Stimulated activated CD4-positive, alpha-beta T cell treated with anti-CD3 and anti-CD28 coated beads, TNF-alpha, amount 100 ng/mL, for 24 hours (primary cell): ENCODE measurements around the gene STK32B.

Experiments
- DNase-seq, 3 experiments: peaks; one replicate each; pipeline ENCODE4 v3.0.0-alpha.2; 2020; ENCODE audit warnings: low read depth in 3 of 3

Gene STK32B

DNA sequence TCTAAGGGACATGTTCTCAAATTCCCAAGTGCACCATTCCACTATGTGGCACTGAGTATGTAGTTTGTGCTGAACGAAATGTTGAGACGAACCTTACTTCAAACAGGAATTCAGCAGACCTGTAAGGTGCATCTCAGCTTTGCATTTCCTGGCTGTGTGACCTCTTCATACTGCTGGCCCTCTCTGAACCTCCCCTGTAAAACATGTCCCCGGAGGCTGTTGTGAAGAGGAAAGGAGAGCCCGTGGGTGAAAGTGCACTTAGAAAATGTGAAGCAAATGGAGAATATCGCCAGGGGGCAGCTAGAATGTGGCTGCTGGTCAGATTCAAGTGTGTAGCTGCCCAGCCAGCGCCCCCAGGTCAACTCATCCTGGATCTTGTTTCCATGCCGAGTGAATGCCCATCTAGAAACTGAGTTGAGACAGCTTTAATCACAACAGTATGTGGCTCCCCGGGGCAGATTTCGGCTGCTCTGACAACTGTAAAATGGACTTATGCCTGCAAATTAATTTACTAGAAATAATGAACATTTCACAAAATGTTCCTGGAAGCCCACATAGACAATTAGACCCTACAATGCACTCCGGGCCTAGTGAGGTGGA, 393.7 kb downstream of the STK32B start:
- no peak for DNase-seq

DNA sequence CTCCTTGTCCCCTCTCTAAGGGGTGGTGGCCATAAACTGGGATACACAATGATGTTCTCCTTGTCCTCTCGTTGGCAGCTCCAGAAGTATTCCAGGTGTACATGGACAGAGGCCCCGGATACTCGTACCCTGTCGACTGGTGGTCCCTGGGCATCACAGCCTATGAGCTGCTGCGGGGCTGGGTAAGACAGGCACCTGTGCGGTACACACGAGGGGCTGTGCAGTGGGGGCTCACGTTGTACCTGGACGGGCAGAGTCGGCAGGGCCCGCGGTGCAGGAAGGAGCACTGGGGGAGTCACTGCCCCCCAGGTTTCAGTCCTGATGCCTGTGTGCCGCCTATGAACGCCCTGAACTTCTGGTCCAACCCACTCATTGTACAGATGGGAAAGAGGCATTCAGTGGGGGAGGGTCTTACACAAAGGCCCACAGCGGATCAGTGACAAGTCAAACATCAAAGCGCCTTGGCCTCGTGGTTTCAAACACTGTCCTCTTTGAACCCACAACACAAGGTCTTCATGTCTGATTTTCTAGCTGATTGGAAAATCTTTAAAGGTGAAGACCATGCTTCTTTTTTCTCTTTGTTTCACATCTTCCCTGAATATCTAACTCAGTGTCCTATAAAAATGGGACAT, 395.4 kb downstream of the STK32B start:
- no peak for DNase-seq

DNA sequence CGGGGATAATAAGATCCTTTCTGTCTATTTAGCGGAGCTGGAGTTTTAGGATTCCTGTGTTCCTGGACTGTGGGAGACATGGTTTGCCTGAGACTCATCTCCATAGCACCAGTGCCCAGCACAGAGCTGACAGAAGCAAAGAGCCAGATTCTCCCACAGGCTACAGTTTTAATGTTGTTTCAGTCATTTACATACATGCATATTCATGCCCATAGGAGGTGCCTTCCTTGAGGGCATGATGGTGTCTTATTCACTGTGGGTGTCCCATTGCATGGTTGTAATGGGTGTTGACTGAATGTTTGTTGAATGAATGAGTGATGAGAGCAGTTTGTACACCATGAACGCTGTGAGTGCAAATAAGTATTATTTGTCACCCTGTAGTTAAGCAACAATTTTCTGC, 396.5 kb downstream of the STK32B start:
- no peak for DNase-seq

DNA sequence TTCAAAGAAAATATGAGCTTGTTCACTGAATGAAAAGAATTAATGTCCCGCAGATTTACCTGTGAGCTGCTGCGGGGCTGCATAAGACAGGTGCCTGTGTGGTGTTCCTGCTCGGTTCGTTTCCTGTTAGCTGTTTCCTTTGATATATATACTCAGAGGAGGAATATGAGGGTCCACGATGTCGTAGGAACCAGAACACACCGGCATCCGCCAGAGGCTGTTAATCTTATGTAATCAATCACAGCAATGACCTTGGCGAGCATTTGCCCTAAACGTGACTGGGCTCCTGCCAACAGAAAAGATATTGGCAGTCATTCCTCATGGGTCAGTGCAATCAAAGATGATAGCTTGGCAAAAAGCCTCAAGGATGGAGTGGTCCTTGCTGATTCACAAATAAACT, 396.9 kb downstream of the STK32B start:
- DNase-seq, result no peak

DNA sequence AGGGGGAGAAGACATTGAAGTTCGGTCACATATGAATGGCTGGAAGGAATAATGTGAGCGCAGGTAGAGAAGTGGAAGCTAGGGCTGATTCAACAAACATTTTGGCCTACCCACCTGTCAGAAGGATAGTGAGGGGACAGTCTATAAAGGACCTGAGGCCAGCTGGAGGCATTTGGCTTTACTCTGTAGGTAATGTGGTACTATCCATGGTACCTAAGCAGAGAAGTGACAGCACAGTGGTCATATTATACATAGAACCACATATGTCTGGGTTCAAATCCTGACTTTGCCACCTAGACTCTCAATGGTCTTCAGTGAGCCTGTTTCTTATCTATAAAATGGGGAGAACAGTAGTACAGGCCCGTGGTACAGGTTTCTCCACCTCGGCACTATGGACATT, 400.0 kb downstream of the STK32B start:
- no peak for DNase-seq

DNA sequence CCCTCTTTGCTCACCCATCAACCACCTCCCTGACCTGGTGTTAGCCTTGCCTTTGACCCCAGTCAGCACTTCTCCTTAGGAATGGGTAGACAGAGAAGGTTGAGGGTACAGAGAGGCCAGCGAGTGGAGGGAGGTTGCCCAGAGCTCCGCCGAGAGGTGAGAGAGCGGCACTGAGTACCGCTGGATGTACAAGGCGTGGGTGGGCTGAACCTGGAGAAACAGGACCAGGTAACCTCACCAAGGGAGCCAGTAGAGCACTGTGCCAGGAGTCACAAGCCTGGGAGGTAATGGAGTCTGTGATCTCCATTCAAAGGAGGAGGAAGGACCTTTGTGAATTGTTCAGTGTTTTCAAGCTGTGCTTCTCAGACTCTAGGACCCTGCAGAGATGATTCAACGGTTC, 400.9 kb downstream of the STK32B start:
- no peak for DNase-seq

DNA sequence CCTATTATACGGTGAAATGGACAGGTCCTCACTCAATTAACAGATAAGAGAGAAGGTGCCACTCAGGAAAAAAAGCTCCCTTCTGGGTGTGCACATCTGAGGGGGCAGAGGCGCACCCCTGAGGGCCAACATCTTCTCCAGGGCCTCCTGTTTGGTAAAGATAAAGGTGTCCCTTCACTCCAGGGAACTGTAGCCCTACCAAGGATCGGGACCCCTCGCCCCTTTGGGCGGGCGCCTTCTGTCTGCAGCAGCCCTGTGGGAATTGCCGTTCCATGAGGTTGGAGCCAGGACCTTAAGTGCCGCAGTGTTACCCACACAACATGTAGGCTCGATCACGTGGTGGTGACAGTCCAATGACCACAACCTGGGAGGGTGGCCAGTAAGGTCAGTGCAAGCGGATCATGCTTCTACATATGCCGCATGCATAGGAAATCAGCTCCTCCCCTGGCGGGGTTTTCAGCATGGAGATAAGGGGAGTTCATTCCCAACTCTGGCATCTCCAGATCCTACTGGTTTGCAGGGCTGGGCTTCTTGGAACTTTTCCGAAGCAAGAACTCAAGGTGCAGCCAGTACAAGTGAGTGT, 403.8 kb downstream of the STK32B start:
- DNase-seq, result no peak

DNA sequence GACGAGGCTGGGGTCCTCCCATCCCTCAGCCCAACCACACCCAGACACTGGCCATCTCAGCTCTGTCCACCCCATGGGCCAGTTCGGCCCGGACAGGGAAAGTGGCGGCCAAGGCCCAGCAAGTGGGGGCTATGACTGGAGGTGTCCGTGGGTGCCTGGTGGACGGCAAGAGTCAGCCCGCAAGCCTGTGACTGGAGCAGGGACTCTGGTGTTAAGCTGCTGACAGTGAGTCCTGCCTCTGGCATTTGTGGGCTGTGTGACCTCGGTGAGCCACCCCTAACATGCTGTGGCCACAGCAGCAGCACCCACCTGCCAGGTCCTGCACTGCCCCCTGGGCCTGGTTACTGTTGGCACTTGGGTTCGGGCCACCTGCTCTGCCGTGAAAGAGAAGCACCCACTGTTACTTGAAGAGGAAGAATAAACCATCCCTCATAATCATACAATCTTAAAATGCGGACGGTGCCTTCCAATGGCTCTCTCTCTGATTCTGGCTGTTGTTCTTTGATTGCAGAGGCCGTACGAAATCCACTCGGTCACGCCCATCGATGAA, 405.1 kb downstream of the STK32B start:
- DNase-seq, result no peak

DNA sequence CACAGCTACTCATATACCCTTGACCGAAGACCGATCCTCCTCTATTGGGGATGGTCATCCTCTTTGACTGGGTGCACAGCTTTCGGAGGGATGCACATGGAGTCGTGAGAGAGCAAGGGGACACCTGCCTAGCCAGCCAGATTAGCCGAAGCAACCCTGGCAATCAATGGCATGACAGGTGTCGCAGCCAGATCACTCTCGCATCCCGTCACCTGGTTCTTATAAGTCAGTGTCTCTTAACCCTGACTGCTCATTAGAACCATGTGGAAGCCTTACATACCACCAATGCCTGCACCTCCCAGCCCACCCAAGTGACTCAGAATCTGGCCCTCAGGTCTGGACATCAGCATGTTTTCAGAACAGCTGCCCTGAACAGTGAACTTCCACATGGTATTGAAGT, 407.4 kb downstream of the STK32B start:
- DNase-seq, result no peak

DNA sequence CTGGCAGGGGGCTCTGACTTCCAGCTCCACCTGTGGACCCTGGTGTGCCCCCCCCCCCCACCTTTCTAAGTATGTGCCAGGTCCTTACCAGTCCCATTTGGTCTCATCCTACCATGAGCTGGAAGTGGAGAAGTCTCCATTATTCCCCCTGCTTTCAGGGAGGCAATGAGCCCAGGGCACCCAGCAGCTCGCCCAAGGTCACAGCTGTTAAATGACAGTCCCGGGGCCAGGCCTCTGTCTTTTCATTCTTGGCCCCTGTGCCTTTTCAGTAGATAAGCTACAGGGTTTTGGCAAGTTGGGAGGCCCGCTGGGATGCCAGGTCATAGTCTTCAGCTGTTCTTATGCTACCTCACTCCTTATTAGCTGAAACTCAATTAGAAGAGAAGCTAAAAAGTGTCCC, 408.0 kb downstream of the STK32B start:
- no peak for DNase-seq

DNA sequence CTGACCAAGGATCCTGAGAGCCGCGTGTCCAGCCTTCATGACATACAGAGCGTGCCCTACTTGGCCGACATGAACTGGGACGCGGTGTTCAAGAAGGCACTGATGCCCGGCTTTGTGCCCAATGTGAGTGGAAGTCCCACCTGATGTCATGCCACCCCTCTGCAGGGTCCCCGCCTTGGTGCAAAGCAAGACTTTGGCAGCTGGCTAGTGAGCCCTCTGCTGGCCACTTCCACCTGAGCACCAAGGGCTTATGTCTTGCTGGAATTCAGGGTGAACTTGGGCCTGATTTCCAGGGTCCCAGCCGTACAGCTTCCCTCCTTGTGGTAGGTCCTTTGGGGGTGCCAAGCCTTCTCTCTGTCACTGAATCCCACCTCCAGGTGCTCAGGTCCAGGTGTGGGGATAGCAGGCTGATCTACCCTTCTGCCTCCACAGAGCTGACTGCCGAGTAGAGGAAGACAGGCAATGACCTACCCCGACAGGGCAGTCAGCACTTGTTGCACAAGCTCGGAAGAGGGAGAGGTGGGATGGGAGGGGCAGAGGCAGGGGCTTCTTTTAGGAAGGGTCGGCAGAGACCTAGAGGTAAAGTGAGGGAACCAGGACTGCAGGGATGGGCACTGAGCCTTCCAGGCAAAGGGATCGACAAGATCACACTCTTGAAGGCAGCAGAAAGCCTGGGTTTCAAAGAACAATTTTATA, 409.0 kb downstream of the STK32B start:
- peak in 1 of 3 experiments; percentile 6 for DNase-seq

DNA sequence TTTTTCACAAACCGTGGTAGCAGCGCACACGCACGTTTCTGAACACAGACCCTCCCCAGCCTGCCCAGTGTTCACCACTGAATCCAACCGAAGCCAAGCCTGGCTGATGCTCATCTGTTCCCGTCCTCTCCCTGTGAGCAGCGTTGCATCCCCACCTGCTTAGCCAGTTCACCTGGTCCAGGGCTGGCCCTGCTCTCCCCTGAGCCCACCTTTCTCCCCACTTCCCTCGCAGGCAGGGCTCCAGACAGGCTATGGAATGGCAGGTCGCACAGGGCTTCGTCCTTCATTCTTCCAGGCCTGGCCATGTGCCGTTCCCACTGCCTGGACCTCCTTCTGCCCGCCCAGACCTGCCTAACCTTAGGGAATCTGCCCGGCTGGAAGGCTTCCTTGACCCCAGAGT, 410.2 kb downstream of the STK32B start:
- DNase-seq, result no peak

DNA sequence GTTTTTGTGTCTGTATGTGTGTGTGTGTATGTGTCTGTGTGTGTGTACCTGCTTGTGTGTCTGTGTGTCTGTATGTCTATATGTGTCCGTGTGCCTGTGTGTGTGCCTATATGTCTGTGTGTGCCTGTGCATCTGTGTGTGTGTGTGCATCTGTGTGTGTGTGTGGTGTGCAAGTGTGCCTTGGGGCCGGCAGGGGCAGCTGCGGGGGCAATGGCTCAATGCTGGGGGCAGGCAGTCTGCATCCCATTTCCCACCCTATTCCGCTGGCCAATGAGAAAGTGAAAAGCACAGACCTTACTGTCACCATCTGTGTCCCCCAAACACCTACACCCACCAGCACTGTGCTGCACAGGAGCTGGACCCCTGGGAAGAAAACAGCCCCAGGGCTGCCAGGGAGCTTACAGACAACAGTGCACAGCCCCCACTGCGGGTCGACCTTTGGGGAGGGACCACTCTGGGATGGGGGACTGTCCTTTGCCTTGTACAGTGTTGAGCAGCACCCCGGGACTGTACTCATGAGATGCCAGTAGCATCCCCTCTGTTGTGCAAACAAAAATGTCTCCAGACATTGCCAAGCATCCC, 411.1 kb downstream of the STK32B start:
- DNase-seq, result no peak

DNA sequence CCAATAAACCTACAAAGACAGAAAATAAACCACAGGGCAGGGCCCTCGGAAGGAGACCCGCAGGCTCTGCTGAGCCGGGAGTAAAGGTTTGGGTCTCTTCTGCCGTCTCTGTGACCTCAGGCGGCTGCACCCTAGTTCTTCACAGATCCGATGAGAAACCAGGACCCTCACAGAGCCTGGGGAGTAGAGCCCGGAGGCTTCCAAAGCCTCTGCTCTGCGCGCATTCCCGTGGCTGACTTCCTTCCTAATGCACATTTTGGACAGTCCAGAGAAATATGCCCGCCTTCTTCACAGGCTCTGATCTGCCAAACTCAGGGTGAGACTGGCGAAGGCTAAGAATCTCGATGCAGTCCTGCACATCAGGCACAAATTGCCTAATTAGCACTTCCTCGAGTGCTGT, 411.6 kb downstream of the STK32B start:
- no peak for DNase-seq

DNA sequence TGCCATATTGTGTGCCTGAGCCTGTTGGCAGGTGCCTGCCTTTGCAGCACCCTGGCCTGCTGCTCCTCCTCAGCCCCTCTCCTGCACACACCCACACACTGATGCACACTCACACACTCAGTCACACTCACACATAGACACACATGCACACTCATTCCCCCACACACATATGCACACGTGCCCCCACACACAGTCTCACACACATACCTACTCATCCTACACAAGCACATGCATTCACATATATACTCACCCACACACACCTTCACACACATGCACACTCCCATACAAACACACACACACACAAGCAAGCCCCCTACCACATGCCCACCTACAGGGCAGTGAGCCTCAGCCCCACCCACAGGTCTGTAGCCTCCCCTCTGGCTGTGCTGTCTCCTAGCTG, 412.1 kb downstream of the STK32B start:
- DNase-seq, result no peak

DNA sequence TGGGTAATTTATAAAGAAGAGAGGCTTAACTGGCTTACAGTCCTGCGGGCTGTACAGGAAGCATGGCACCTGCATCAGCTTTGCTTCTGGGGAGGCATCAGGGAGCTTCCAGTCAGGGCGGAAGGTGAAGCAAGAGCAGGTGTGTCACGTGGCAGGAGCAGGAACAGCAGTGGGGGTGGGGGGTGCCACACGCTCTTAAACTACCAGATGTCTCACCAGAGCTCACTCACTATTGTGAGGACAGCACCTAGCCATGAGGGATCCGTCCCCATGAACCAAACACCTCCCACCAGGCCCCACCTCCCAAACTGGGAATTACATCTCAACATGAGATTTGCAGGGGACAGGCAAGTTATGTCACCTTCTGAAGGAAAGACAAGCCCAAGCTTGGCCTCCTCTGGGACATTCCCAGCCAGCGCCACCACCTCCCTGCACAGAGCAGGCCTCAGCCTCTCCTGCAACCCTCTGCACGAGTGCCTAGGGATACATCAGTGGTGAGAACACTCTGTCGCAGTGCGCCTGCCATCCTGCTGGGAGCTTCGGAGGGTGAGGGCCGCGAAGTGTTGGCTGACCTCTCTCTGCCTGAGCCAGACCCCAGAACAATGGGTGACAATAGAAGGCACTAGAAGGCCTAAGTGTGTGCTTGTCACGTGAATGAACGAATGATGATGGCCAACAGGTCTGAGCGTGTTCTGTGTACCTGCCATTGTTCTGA, 412.8 kb downstream of the STK32B start:
- no peak for DNase-seq

DNA sequence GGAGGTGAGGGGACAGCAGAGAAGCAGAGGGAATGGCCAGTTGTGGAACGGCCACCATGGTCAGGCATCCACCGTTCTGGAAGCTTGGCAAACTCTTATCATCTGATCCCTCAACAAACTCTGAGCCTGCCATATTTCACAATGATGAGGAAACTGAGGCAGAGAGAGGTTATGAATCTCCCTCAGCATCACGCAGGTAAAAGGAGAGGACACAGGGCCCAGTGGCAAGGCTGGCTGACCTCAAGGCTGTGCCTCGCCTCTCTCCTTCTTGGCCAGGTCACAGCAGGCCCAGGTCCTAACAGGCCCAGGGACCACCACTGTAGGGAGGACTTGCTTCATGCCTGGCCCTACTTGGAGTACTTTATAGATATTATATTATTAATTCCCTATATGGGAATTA, 414.2 kb downstream of the STK32B start:
- DNase-seq, result no peak

DNA sequence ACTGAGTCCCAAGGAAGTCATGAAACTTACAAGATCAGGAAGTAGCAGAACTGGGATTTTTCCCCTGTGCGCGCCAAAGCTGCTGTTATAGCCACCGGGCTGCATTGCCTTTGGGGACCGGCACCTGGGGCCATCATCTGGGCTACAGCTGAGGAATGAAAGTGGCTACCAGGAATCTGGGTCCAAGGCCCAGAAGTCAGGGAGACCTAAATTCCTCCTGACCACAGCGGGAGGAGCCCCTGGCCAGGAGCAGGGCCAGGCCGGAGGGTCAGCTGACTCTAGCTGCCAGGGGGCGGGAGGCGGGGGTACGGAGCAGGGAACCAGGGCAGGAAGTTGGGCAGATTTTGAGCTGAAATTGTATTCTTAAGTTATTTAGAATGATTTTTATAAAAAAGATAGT, 414.7 kb downstream of the STK32B start:
- DNase-seq, result no peak

DNA sequence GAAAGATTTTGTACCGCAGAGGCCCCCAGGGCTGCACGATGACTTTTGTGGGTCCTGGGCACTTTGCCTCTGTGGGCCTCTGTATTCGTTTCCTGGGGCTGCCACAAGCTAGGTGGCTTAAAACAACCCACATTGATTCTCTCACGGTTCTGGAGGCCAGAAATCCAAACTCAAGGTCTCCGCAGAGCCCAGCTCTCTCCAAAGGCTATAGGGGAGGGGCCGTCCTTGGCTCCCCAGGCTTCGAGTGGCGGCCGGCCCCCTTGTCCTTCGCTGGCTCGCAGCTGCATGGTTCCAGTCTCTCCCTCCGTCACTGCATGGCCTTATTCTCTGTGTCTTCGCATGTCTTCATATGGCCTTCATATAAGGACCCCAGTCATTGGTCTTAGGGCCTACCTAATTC, 415.8 kb downstream of the STK32B start:
- no peak for DNase-seq

DNA sequence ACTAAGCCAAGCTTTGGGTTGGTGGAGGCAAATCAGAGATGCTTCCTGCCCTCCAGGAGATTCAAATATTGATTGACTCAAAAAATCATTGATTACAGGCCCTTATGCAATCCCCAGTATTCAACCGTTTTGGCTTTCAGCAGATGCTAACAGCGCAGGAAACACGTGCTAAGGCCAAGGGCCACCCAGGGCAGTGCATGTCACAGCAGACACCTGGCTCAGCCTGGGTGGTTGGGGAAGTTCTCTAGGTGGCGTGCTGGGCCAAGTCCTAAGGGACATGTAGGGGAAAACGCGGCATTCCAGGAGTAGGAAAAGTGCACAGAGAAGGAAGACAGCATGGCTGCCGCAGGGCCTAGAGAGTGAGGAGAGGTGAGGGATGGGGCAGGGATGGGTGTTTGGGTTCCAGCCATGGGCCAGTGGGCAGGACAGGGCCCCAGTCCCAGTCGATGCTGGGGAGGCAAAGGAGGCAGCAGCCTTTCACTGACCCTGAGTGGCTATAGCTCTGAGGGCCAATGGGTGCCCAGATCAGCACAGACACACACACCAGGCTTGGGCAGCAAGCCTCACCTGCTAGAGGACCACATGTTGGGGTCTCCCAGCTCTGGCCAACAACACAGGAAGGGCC, 418.0 kb downstream of the STK32B start:
- no peak for DNase-seq

DNA sequence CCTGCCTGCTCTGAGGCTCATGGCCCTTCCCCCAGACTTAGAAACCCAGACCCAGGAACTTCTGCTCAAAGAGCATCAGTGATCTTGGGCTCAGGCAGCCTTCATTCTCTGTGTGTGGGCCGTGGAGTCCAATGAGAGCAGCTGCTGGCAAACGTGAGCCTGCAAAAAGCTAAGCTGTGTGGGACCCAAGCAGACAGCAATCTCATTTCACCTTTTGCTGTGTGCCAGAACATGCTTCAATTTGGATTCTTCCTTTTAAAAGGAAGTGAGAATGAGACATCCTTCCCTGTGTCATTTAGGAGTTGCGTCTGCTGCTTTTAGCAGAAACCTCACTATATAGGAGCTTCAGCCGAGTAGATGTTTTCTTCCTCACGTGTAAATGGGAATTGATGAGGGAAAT, 418.6 kb downstream of the STK32B start:
- DNase-seq, result no peak
